ENCODE measurements around the gene ELAVL2.
A peak's percentile ranks its signal among the peaks of the same experiment; 100 is the strongest.

ELAVL2 gene

GRCh38 chr9:23721466-23721865, 104.6 kb downstream of the ELAVL2 start:
- DNase-seq, result no peak

- no peak for DNase-seq
Measured at GRCh38 chr9:23717505-23717904, 108.5 kb downstream of the ELAVL2 start.

- no peak for DNase-seq
Measured at GRCh38 chr9:23707249-23707648, 118.8 kb downstream of the ELAVL2 start.

GRCh38 chr9:23702311-23702922, 123.6 kb downstream of the ELAVL2 start:
- DNase-seq, result no peak

GRCh38 chr9:23701291-23701690, 124.7 kb downstream of the ELAVL2 start:
- no peak for DNase-seq

- DNase-seq, result no peak
Measured at GRCh38 chr9:23700359-23700758, 125.7 kb downstream of the ELAVL2 start.

- no peak for DNase-seq
Measured at GRCh38 chr9:23698161-23698560, 127.9 kb downstream of the ELAVL2 start.

- no peak for DNase-seq
Measured at GRCh38 chr9:23695572-23695971, 130.5 kb downstream of the ELAVL2 start.

GRCh38 chr9:23693374-23693773, 132.7 kb downstream of the ELAVL2 start:
- no peak for DNase-seq

- DNase-seq, result no peak
Measured at GRCh38 chr9:23686896-23687295, 139.1 kb downstream of the ELAVL2 start.

- DNase-seq, result peak; percentile 95
Measured at GRCh38 chr9:23686257-23686656, 139.8 kb downstream of the ELAVL2 start.

GRCh38 chr9:23683611-23684061, 142.4 kb downstream of the ELAVL2 start:
- DNase-seq, result peak; percentile 82

- peak; percentile 67 for DNase-seq
Measured at GRCh38 chr9:23682891-23683431, 143.1 kb downstream of the ELAVL2 start.

- no peak for DNase-seq
Measured at GRCh38 chr9:23682352-23682751, 143.7 kb downstream of the ELAVL2 start.

- no peak for DNase-seq
Measured at GRCh38 chr9:23677446-23677845, 148.6 kb downstream of the ELAVL2 start.

GRCh38 chr9:23674016-23674585, 151.9 kb downstream of the ELAVL2 start:
- peak; percentile 62 for DNase-seq

- no peak for DNase-seq
Measured at GRCh38 chr9:23672151-23672550, 153.9 kb downstream of the ELAVL2 start.

GRCh38 chr9:23669776-23670175, 156.3 kb downstream of the ELAVL2 start:
- no peak for DNase-seq

GRCh38 chr9:23665635-23666034, 160.4 kb downstream of the ELAVL2 start:
- no peak for DNase-seq

GRCh38 chr9:23665051-23665450, 161.0 kb downstream of the ELAVL2 start:
- DNase-seq, result no peak

- no peak for DNase-seq
Measured at GRCh38 chr9:23663946-23664345, 162.1 kb downstream of the ELAVL2 start.

GRCh38 chr9:23663536-23663935, 162.5 kb downstream of the ELAVL2 start:
- no peak for DNase-seq

- no peak for DNase-seq
Measured at GRCh38 chr9:23663125-23663524, 162.9 kb downstream of the ELAVL2 start.

- DNase-seq, result no peak
Measured at GRCh38 chr9:23662320-23662719, 163.7 kb downstream of the ELAVL2 start.

Measured in islet precursor cell (in vitro differentiated cells).